Measurements from ENCODE around the gene ACACB. TPM values are rescaled to one million over a fixed set of nuclear protein-coding genes. Genes with fewer than 3 reads are reported as not detected.

The ACACB gene
- total RNA-seq, 1 experiment from 2014 or later, result 21.7 TPM

- H3K79me2 ChIP-seq (ENCODE audit: low read length), result peaks cover 31% of the 10 kb centered on the region
- H3F3A ChIP-seq (ENCODE audit: low read length, unreplicated experiment), result no peaks in the 10 kb centered on the region
- H3K27me3 ChIP-seq (ENCODE audit: low read length), result no peaks in the 10 kb centered on the region
- no peaks in the 10 kb centered on the region for H3K9me3 ChIP-seq (ENCODE audit: low read length)
- peaks cover 30% of the 10 kb centered on the region for H3K36me3 ChIP-seq (ENCODE audit: low read depth, low read length)
- H3K9ac ChIP-seq (ENCODE audit: low read length), result no peak overlapping the region
- DNase-seq, result peak; percentile 14
- no peaks in the 10 kb centered on the region for H4K20me1 ChIP-seq (ENCODE audit: low read length)
- no peak overlapping the region for H3K4me2 ChIP-seq (ENCODE audit: low read length)
- peak; percentile 17; the same call in 1 of the 2 replicates for ATAC-seq
- H3K4me3 ChIP-seq (ENCODE audit: low read length), result no peak overlapping the region
- peaks cover 42% of the 10 kb centered on the region for H3K4me1 ChIP-seq (ENCODE audit: insufficient read depth, low read length)
- ChIA-PET CTCF (interaction anchor here (0.6 kb wide), 1 partner anchor 257 kb away, joined by 3 read pairs; no protein-coding TSS in a partner anchor), POLR2A (ENCODE audit: unreplicated experiment) (interaction anchor here (0.6 kb wide), 1 partner anchor 232 kb away, joined by 3 read pairs; the partner anchor contains the start of gene SSH1)
- TF ChIP-seq EZH2 (IDR thresholded peaks at IDR 0.05; ENCODE audit: low read length, unreplicated experiment) (no peak), CTCF (conservative IDR thresholded peaks at IDR 0.05; ENCODE audit: low read depth, low read length) (no peak), EZH2phosphoT487 (IDR thresholded peaks at IDR 0.05; ENCODE audit: borderline replicate concordance, low read length) (no peak)
- no TSS peak for BruUV-seq (replicated peaks)
- H2AFZ ChIP-seq (ENCODE audit: low read length), result no peak overlapping the region
- H3K27ac ChIP-seq (ENCODE audit: low read length), result no peak overlapping the region
- intact Hi-C loops (cut with micrococcal nuclease), result loop anchor here (5.0 to 10.0 kb wide), 2 partner anchors 252 to 355 kb away; partner anchors contain the start of gene CORO1C
- no peaks in the 10 kb centered on the region for H3K9me2 ChIP-seq (replicated peaks; ENCODE audit: low read length)
These were observed 26.7 kb upstream of the ACACB start for GRCh38 chr12:109089683-109090082.

- Histone ChIP-seq H3K27ac (ENCODE audit: low read length) (peak overlapping the region; percentile 27; the same call in 1 of the 2 replicates), H3K27me3 (ENCODE audit: low read length) (no peaks in the 10 kb centered on the region), H3K4me2 (ENCODE audit: low read length) (peak overlapping the region; percentile 83), H4K20me1 (ENCODE audit: low read length) (no peaks in the 10 kb centered on the region), H3K9me2 (replicated peaks; ENCODE audit: low read length) (no peaks in the 10 kb centered on the region), H2AFZ (ENCODE audit: low read length) (peak overlapping the region; percentile 88), H3K9me3 (ENCODE audit: low read length) (no peaks in the 10 kb centered on the region), H3K9ac (ENCODE audit: low read length) (peak overlapping the region; percentile 68), H3K79me2 (ENCODE audit: low read length) (peaks cover 31% of the 10 kb centered on the region), H3F3A (ENCODE audit: low read length, unreplicated experiment) (no peaks in the 10 kb centered on the region), H3K4me3 (ENCODE audit: low read length) (peak overlapping the region; percentile 62), H3K36me3 (ENCODE audit: low read depth, low read length) (peaks cover 13% of the 10 kb centered on the region), H3K4me1 (ENCODE audit: insufficient read depth, low read length) (peaks cover 40% of the 10 kb centered on the region)
- POLR2A ChIA-PET (ENCODE audit: unreplicated experiment), result no interaction called here
- TF ChIP-seq CTCF (conservative IDR thresholded peaks at IDR 0.05; ENCODE audit: low read depth, low read length), result no peak
- TF ChIP-seq EZH2 (IDR thresholded peaks at IDR 0.05; ENCODE audit: low read length, unreplicated experiment), result no peak
- TF ChIP-seq EZH2phosphoT487 (IDR thresholded peaks at IDR 0.05; ENCODE audit: borderline replicate concordance, low read length), result no peak
- intact Hi-C loops (cut with micrococcal nuclease), result loop anchor here (1.0 to 10.0 kb wide), 8 partner anchors 40 to 530 kb away; partner anchors contain the start of genes CORO1C, ISCU and USP30
- no TSS peak for BruUV-seq (replicated peaks)
- DNase-seq, result no peak
- CTCF ChIA-PET, result interaction anchor here (0.7 kb wide), 1 partner anchor 40 kb away, joined by 3 read pairs; the partner anchor contains the start of gene USP30
- ATAC-seq, result no peak
These were observed 23.8 kb upstream of the ACACB start for GRCh38 chr12:109092497-109093021.
